Muscle layer of duodenum (tissue), 2 donors: ENCODE data around the gene SLC25A48.

Source experiments
- H3K27ac ChIP-seq: one replicate; pipeline ENCODE4 v1.7.0; 2013; ENCODE audit warnings: mild to moderate bottlenecking, low read length
- H3K27me3 ChIP-seq: one replicate; pipeline ENCODE4 v1.7.0; 2013; ENCODE audit warnings: low read depth, mild to moderate bottlenecking, control low read depth, low read length
- H3K36me3 ChIP-seq, 2 donors: one replicate each; pipeline ENCODE4 v1.7.0; 2013; ENCODE audit warnings: low read length in 2 of 2, control low read depth in 1 of 2, mild to moderate bottlenecking in 1 of 2; ENCODE audit not compliant: insufficient read depth in 2 of 2, control insufficient read depth in 1 of 2
- H3K4me1 ChIP-seq, 2 donors: one replicate each; pipeline ENCODE4 v1.7.0; 2013; ENCODE audit warnings: low read length in 2 of 2, mild to moderate bottlenecking in 2 of 2, control low read depth in 1 of 2, moderate library complexity in 1 of 2; ENCODE audit not compliant: insufficient read depth in 2 of 2, control insufficient read depth in 1 of 2
- H3K4me3 ChIP-seq, 2 donors: one replicate each; pipeline ENCODE4 v1.7.0; 2013; ENCODE audit warnings: low read length in 2 of 2, low read depth in 1 of 2, mild to moderate bottlenecking in 1 of 2
- H3K9me3 ChIP-seq, 2 donors: one replicate each; pipeline ENCODE4 v1.7.0; 2013; ENCODE audit warnings: low read length in 2 of 2, control low read depth in 1 of 2, mild to moderate bottlenecking in 1 of 2; ENCODE audit not compliant: control insufficient read depth in 1 of 2
- donor health status: healthy.

The SLC25A48 gene

GRCh38 chr5:135875567-135875966 lies 41.1 kb downstream of the SLC25A48 start:
- H3K4me1 ChIP-seq, result peaks cover 0 to 7% of the 10 kb centered on the region in 2 donors
- no peak overlapping the region for H3K4me3 ChIP-seq
- no peaks in the 10 kb centered on the region for H3K9me3 ChIP-seq
- H3K27me3 ChIP-seq, result no peaks in the 10 kb centered on the region
- no peak overlapping the region for H3K27ac ChIP-seq
- H3K36me3 ChIP-seq, result no peaks in the 10 kb centered on the region

GRCh38 chr5:135876146-135876545 lies 41.7 kb downstream of the SLC25A48 start:
- Histone ChIP-seq H3K27me3 (no peaks in the 10 kb centered on the region), H3K4me3 (no peak overlapping the region), H3K36me3 (no peaks in the 10 kb centered on the region), H3K4me1 (peaks cover 0 to 12% of the 10 kb centered on the region in 2 donors), H3K9me3 (no peaks in the 10 kb centered on the region), H3K27ac (no peak overlapping the region)

- Histone ChIP-seq H3K4me1 (peaks cover 0 to 22% of the 10 kb centered on the region in 2 donors), H3K27ac (no peak overlapping the region), H3K4me3 (no peak overlapping the region), H3K27me3 (no peaks in the 10 kb centered on the region), H3K36me3 (no peaks in the 10 kb centered on the region), H3K9me3 (no peaks in the 10 kb centered on the region)
These were observed 43.2 kb downstream of the SLC25A48 start for GRCh38 chr5:135877570-135878155.

GRCh38 chr5:135878156-135878620 lies 43.7 kb downstream of the SLC25A48 start:
- Histone ChIP-seq H3K27ac (no peak overlapping the region), H3K4me1 (peaks cover 0 to 22% of the 10 kb centered on the region in 2 donors), H3K36me3 (no peaks in the 10 kb centered on the region), H3K27me3 (no peaks in the 10 kb centered on the region), H3K4me3 (no peak overlapping the region), H3K9me3 (no peaks in the 10 kb centered on the region)

GRCh38 chr5:135879591-135879990 lies 45.1 kb downstream of the SLC25A48 start:
- Histone ChIP-seq H3K27ac (no peak overlapping the region), H3K4me3 (no peak overlapping the region), H3K36me3 (no peaks in the 10 kb centered on the region), H3K27me3 (no peaks in the 10 kb centered on the region), H3K9me3 (no peaks in the 10 kb centered on the region), H3K4me1 (peaks cover 0 to 22% of the 10 kb centered on the region in 2 donors)

GRCh38 chr5:135880278-135880677 lies 45.8 kb downstream of the SLC25A48 start:
- Histone ChIP-seq H3K27me3 (no peaks in the 10 kb centered on the region), H3K9me3 (no peaks in the 10 kb centered on the region), H3K36me3 (no peaks in the 10 kb centered on the region), H3K27ac (no peak overlapping the region), H3K4me1 (peaks cover 0 to 22% of the 10 kb centered on the region in 2 donors), H3K4me3 (no peak overlapping the region)

- H3K27me3 ChIP-seq, result no peaks in the 10 kb centered on the region
These were observed 46.3 kb downstream of the SLC25A48 start for GRCh38 chr5:135880801-135881200.

GRCh38 chr5:135881244-135881643 lies 46.8 kb downstream of the SLC25A48 start:
- H3K27ac ChIP-seq, result no peak overlapping the region
- H3K9me3 ChIP-seq, result no peaks in the 10 kb centered on the region
- no peaks in the 10 kb centered on the region for H3K27me3 ChIP-seq
- H3K4me1 ChIP-seq, result peaks cover 0 to 22% of the 10 kb centered on the region in 2 donors
- H3K4me3 ChIP-seq, result no peak overlapping the region
- H3K36me3 ChIP-seq, result no peaks in the 10 kb centered on the region

More at GRCh38 chr5:135880801-135881200, 46.3 kb downstream of the SLC25A48 start:
- H3K4me3 ChIP-seq, result no peak overlapping the region
- no peak overlapping the region for H3K27ac ChIP-seq
- no peaks in the 10 kb centered on the region for H3K36me3 ChIP-seq
- H3K4me1 ChIP-seq, result peaks cover 0 to 22% of the 10 kb centered on the region in 2 donors
- H3K9me3 ChIP-seq, result no peaks in the 10 kb centered on the region

GRCh38 chr5:135881819-135882218 lies 47.4 kb downstream of the SLC25A48 start:
- Histone ChIP-seq H3K9me3 (no peaks in the 10 kb centered on the region), H3K4me3 (no peak overlapping the region), H3K4me1 (peaks cover 0 to 22% of the 10 kb centered on the region in 2 donors), H3K36me3 (no peaks in the 10 kb centered on the region), H3K27me3 (no peaks in the 10 kb centered on the region), H3K27ac (no peak overlapping the region)

GRCh38 chr5:135883026-135883425 lies 48.6 kb downstream of the SLC25A48 start:
- no peak overlapping the region for H3K4me3 ChIP-seq

GRCh38 chr5:135883441-135883840 lies 49.0 kb downstream of the SLC25A48 start:
- no peaks in the 10 kb centered on the region for H3K36me3 ChIP-seq
- no peaks in the 10 kb centered on the region for H3K9me3 ChIP-seq
- peaks cover 0 to 17% of the 10 kb centered on the region in 2 donors for H3K4me1 ChIP-seq
- H3K27me3 ChIP-seq, result no peaks in the 10 kb centered on the region
- no peak overlapping the region for H3K27ac ChIP-seq
- H3K4me3 ChIP-seq, result no peak overlapping the region

More at GRCh38 chr5:135883026-135883425, 48.6 kb downstream of the SLC25A48 start:
- Histone ChIP-seq H3K27ac (no peak overlapping the region), H3K9me3 (no peaks in the 10 kb centered on the region), H3K36me3 (no peaks in the 10 kb centered on the region), H3K27me3 (no peaks in the 10 kb centered on the region), H3K4me1 (peaks cover 0 to 21% of the 10 kb centered on the region in 2 donors)

GRCh38 chr5:135885031-135885430 lies 50.6 kb downstream of the SLC25A48 start:
- H3K27me3 ChIP-seq, result no peaks in the 10 kb centered on the region
- H3K4me1 ChIP-seq, result peaks cover 0 to 15% of the 10 kb centered on the region in 2 donors
- H3K4me3 ChIP-seq, result no peak overlapping the region
- H3K9me3 ChIP-seq, result no peaks in the 10 kb centered on the region
- H3K36me3 ChIP-seq, result no peaks in the 10 kb centered on the region
- H3K27ac ChIP-seq, result no peak overlapping the region
